ENCODE results near the gene PBXIP1. TPM values are rescaled to one million over a fixed set of nuclear protein-coding genes. Genes with fewer than 3 reads are reported as not detected.

The PBXIP1 gene
- polyA plus RNA-seq, 4 donors = 31.9 to 97.8 (median 37.8) TPM

- Histone ChIP-seq H3K27ac (ENCODE audit: low read depth in 1 of 3, low read length in 2 of 3) (no peak overlapping the region), H3K4me3 (ENCODE audit: low read depth in 1 of 3, low read length in 3 of 3) (no peak overlapping the region), H3K9me3 (ENCODE audit: control insufficient read depth in 2 of 2, insufficient read depth in 1 of 2, low read depth in 1 of 2, low read length in 1 of 2) (no peaks in the 10 kb centered on the region), H3K4me1 (ENCODE audit: control insufficient read depth in 3 of 3, insufficient read depth in 2 of 3, low read depth in 1 of 3, low read length in 2 of 3) (peaks cover 5 to 34% (median 9%) of the 10 kb centered on the region in 3 donors), H3K36me3 (ENCODE audit: control insufficient read depth in 3 of 3, insufficient read depth in 2 of 3, low read depth in 1 of 3, low read length in 3 of 3) (peaks cover 9 to 87% (median 36%) of the 10 kb centered on the region in 3 donors), H3K27me3 (ENCODE audit: control insufficient read depth in 3 of 3, insufficient read depth in 3 of 3, low read length in 3 of 3) (no peaks in the 10 kb centered on the region)
- DNase-seq (no peak), FAIRE-seq (no peak)
- 77 to 85% (median 80%) methylated on average over 5 of the region's 5 CpGs for WGBS, 3 donors
Measured at GRCh38 chr1:154967331-154967950, 11.5 kb upstream of the PBXIP1 start.

- peaks cover 9 to 83% (median 36%) of the 10 kb centered on the region in 3 donors for H3K36me3 ChIP-seq (ENCODE audit: control insufficient read depth in 3 of 3, insufficient read depth in 2 of 3, low read depth in 1 of 3, low read length in 3 of 3)
- WGBS, 3 donors = 92 to 95% (median 93%) methylated on average over 7 of the region's 7 CpGs
- H3K9me3 ChIP-seq (ENCODE audit: control insufficient read depth in 2 of 2, insufficient read depth in 1 of 2, low read depth in 1 of 2, low read length in 1 of 2) = no peaks in the 10 kb centered on the region
- H3K4me3 ChIP-seq (ENCODE audit: low read depth in 1 of 3, low read length in 3 of 3) = no peak overlapping the region
- no peaks in the 10 kb centered on the region for H3K27me3 ChIP-seq (ENCODE audit: control insufficient read depth in 3 of 3, insufficient read depth in 3 of 3, low read length in 3 of 3)
- peaks cover 1 to 21% (median 7%) of the 10 kb centered on the region in 3 donors for H3K4me1 ChIP-seq (ENCODE audit: control insufficient read depth in 3 of 3, insufficient read depth in 2 of 3, low read depth in 1 of 3, low read length in 2 of 3)
- FAIRE-seq = no peak
- H3K27ac ChIP-seq (ENCODE audit: low read depth in 1 of 3, low read length in 2 of 3) = no peak overlapping the region
- no peak for DNase-seq
Measured at GRCh38 chr1:154966111-154966510, 10.2 kb upstream of the PBXIP1 start.

GRCh38 chr1:154964359-154964758, 8.5 kb upstream of the PBXIP1 start:
- Histone ChIP-seq H3K27ac (ENCODE audit: low read depth in 1 of 3, low read length in 2 of 3) (peak overlapping the region in 1 of 3 donors; percentile 39), H3K4me3 (ENCODE audit: low read depth in 1 of 3, low read length in 3 of 3) (no peak overlapping the region), H3K4me1 (ENCODE audit: control insufficient read depth in 3 of 3, insufficient read depth in 2 of 3, low read depth in 1 of 3, low read length in 2 of 3) (peaks cover 0 to 15% (median 4%) of the 10 kb centered on the region in 3 donors), H3K27me3 (ENCODE audit: control insufficient read depth in 3 of 3, insufficient read depth in 3 of 3, low read length in 3 of 3) (no peaks in the 10 kb centered on the region), H3K9me3 (ENCODE audit: control insufficient read depth in 2 of 2, insufficient read depth in 1 of 2, low read depth in 1 of 2, low read length in 1 of 2) (no peaks in the 10 kb centered on the region), H3K36me3 (ENCODE audit: control insufficient read depth in 3 of 3, insufficient read depth in 2 of 3, low read depth in 1 of 3, low read length in 3 of 3) (peaks cover 9 to 70% (median 39%) of the 10 kb centered on the region in 3 donors)
- WGBS, 3 donors = 85 to 90% (median 90%) methylated on average over 6 of the region's 6 CpGs
- FAIRE-seq (no peak), DNase-seq (no peak)

- WGBS, 3 donors = 75 to 84% (median 82%) methylated on average over 8 of the region's 8 CpGs
- H3K4me1 ChIP-seq (ENCODE audit: control insufficient read depth in 3 of 3, insufficient read depth in 2 of 3, low read depth in 1 of 3, low read length in 2 of 3) = peaks cover 0 to 15% (median 4%) of the 10 kb centered on the region in 3 donors
- DNase-seq (no peak), FAIRE-seq (no peak)
- H3K36me3 ChIP-seq (ENCODE audit: control insufficient read depth in 3 of 3, insufficient read depth in 2 of 3, low read depth in 1 of 3, low read length in 3 of 3) = peaks cover 12 to 70% (median 38%) of the 10 kb centered on the region in 3 donors
- no peaks in the 10 kb centered on the region for H3K27me3 ChIP-seq (ENCODE audit: control insufficient read depth in 3 of 3, insufficient read depth in 3 of 3, low read length in 3 of 3)
- H3K27ac ChIP-seq (ENCODE audit: low read depth in 1 of 3, low read length in 2 of 3) = no peak overlapping the region
- H3K9me3 ChIP-seq (ENCODE audit: control insufficient read depth in 2 of 2, insufficient read depth in 1 of 2, low read depth in 1 of 2, low read length in 1 of 2) = no peaks in the 10 kb centered on the region
- no peak overlapping the region for H3K4me3 ChIP-seq (ENCODE audit: low read depth in 1 of 3, low read length in 3 of 3)
Measured at GRCh38 chr1:154963643-154964042, 7.7 kb upstream of the PBXIP1 start.

- DNase-seq (no peak), FAIRE-seq (no peak)
- Histone ChIP-seq H3K4me3 (ENCODE audit: low read depth in 1 of 3, low read length in 3 of 3) (peak overlapping the region in 1 of 3 donors; percentile 89), H3K36me3 (ENCODE audit: control insufficient read depth in 3 of 3, insufficient read depth in 2 of 3, low read depth in 1 of 3, low read length in 3 of 3) (peaks cover 12 to 69% (median 34%) of the 10 kb centered on the region in 3 donors), H3K4me1 (ENCODE audit: control insufficient read depth in 3 of 3, insufficient read depth in 2 of 3, low read depth in 1 of 3, low read length in 2 of 3) (peaks cover 0 to 15% (median 4%) of the 10 kb centered on the region in 3 donors), H3K9me3 (ENCODE audit: control insufficient read depth in 2 of 2, insufficient read depth in 1 of 2, low read depth in 1 of 2, low read length in 1 of 2) (no peaks in the 10 kb centered on the region), H3K27me3 (ENCODE audit: control insufficient read depth in 3 of 3, insufficient read depth in 3 of 3, low read length in 3 of 3) (no peaks in the 10 kb centered on the region), H3K27ac (ENCODE audit: low read depth in 1 of 3, low read length in 2 of 3) (peak overlapping the region in 2 of 3 donors; percentile 14 to 96)
- 67 to 79% (median 70%) methylated on average over 6 of the region's 6 CpGs for WGBS, 3 donors
Measured at GRCh38 chr1:154962795-154963330, 7.0 kb upstream of the PBXIP1 start.

- Histone ChIP-seq H3K36me3 (ENCODE audit: control insufficient read depth in 3 of 3, insufficient read depth in 2 of 3, low read depth in 1 of 3, low read length in 3 of 3) (peaks cover 12 to 62% (median 30%) of the 10 kb centered on the region in 3 donors), H3K9me3 (ENCODE audit: control insufficient read depth in 2 of 2, insufficient read depth in 1 of 2, low read depth in 1 of 2, low read length in 1 of 2) (no peaks in the 10 kb centered on the region), H3K4me1 (ENCODE audit: control insufficient read depth in 3 of 3, insufficient read depth in 2 of 3, low read depth in 1 of 3, low read length in 2 of 3) (peaks cover 0 to 18% (median 4%) of the 10 kb centered on the region in 3 donors), H3K27me3 (ENCODE audit: control insufficient read depth in 3 of 3, insufficient read depth in 3 of 3, low read length in 3 of 3) (no peaks in the 10 kb centered on the region), H3K4me3 (ENCODE audit: low read depth in 1 of 3, low read length in 3 of 3) (peak overlapping the region; percentile 78 to 89 (median 89)), H3K27ac (ENCODE audit: low read depth in 1 of 3, low read length in 2 of 3) (peak overlapping the region; percentile 96 to 100 (median 97))
- WGBS, 3 donors = 1 to 4% (median 3%) methylated on average over 22 to 25 of the region's 25 CpGs
- DNase-seq = no peak
- no peak for FAIRE-seq
Measured at GRCh38 chr1:154962156-154962749, 6.4 kb upstream of the PBXIP1 start.

- no peak for FAIRE-seq
- H3K36me3 ChIP-seq (ENCODE audit: control insufficient read depth in 3 of 3, insufficient read depth in 2 of 3, low read depth in 1 of 3, low read length in 3 of 3) = peaks cover 12 to 55% (median 25%) of the 10 kb centered on the region in 3 donors
- peak; percentile 79 to 96 for DNase-seq
Measured at GRCh38 chr1:154961207-154962155, 5.6 kb upstream of the PBXIP1 start, which contains the start of gene PYGO2. PYGO2 (minus strand) TSS chr1:154961782; CDS start chr1:154961576, 206 bp downstream.

More at GRCh38 chr1:154961207-154962155, 5.6 kb upstream of the PBXIP1 start, which contains the start of gene PYGO2:
- Histone ChIP-seq H3K4me3 (ENCODE audit: low read depth in 1 of 3, low read length in 3 of 3) (peak within 1 kb of the TSS; percentile 78 to 89 (median 89)), H3K27ac (ENCODE audit: low read depth in 1 of 3, low read length in 2 of 3) (peak within 1 kb of the TSS; percentile 96 to 100 (median 97)), H3K4me1 (ENCODE audit: control insufficient read depth in 3 of 3, insufficient read depth in 2 of 3, low read depth in 1 of 3, low read length in 2 of 3) (peaks cover 2 to 25% (median 7%) of the 10 kb centered on the region in 3 donors), H3K9me3 (ENCODE audit: control insufficient read depth in 2 of 2, insufficient read depth in 1 of 2, low read depth in 1 of 2, low read length in 1 of 2) (no peaks in the 10 kb centered on the region), H3K27me3 (ENCODE audit: control insufficient read depth in 3 of 3, insufficient read depth in 3 of 3, low read length in 3 of 3) (no peaks in the 10 kb centered on the region)
- 0 to 1% (median 0%) methylated on average over 64 to 93 of the region's 93 CpGs for WGBS, 3 donors

Data from small intestine (tissue), 7 donors.